ENCODE measurements around the gene TNFRSF1B.

TNFRSF1B gene

DNA sequence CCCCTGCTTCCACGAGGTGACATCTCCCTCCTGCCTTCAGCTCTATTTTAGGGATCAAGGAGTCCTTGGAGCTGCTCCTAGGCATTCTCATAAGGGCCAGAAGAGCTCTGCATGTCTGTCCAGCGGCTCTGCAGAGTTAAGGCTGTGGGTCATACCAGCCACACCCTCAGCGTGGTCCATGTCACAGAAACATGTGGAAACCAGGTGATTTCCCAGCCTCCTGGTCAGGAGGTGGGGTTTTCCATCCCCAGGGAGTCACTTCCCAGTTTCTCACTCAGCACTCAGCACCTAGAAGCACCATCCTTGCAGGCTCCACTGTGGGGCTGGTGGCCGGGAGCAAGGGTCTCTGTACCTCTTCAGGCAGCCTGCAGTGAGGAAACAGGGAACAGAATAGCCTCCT is 1.4 kb upstream of the TNFRSF1B start:
- no peak overlapping the region for H3K27ac ChIP-seq (ENCODE audit: low read depth, low read length)
- H3K9ac ChIP-seq (ENCODE audit: low read length in 5 of 5) = no peak overlapping the region
- peaks cover 0 to 5% (median 3%) of the 10 kb centered on the region in 5 donors for H3K27me3 ChIP-seq (ENCODE audit: control insufficient read depth in 5 of 5, insufficient read depth in 4 of 5, low read length in 5 of 5)
- H3K4me1 ChIP-seq (ENCODE audit: control insufficient read depth in 5 of 5, insufficient read depth in 5 of 5, low read length in 5 of 5) = peaks cover 15 to 87% (median 57%) of the 10 kb centered on the region in 5 donors
- H3K36me3 ChIP-seq (ENCODE audit: control insufficient read depth in 5 of 5, insufficient read depth in 5 of 5, low read length in 5 of 5) = peaks cover 0 to 8% (median 3%) of the 10 kb centered on the region in 5 donors
- H3K4me3 ChIP-seq (ENCODE audit: low read depth in 1 of 5, low read length in 5 of 5) = no peak overlapping the region
- H3K9me3 ChIP-seq (ENCODE audit: control insufficient read depth in 5 of 5, low read length in 5 of 5) = no peaks in the 10 kb centered on the region

DNA sequence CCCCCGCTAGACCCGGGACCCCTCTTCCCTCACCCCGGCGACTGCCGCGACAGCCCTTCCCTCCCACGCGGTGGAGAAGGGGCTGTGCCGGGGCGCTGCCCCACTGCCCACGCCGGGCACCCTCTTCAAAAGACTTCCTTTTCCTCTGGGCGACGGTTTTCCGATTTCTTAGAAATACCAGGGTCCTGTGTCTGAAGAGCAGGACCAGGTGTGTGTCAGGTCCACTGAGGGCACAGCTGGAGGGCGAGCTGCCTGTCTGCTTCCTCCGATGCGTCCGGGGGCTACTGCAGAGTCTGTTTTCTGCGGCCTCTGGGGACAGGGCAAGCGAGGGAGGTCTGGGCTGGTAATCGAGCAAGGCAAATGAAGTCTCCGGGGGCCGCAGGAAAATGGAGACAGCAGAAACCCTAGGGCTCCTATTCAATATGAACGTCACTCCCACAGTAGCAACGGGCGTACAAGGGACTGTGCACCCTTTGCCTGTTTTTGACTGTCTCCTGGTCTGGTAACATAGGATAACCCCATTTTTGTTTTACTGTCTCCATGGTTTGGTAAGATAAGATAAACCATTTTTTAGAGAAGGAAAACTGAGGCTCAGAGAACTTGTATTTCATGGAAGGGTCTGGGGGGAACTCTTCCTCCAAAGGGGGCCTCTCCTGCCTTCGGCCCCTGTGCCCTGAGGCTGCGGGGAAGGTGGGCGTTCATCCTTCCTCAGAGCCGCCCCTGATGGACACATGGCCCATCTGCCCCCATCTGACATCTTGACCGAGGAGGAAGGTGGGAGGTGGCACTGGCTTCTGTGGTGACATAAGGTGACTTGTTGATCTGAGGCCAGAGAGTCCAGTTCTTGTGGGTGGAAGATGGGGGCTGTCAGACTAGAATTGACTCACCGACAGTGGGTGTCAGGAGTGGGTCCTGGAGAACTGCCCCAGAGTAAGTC is 970 bp downstream of the TNFRSF1B start:
- H3K36me3 ChIP-seq (ENCODE audit: control insufficient read depth in 5 of 5, insufficient read depth in 5 of 5, low read length in 5 of 5) = peaks cover 0 to 13% (median 3%) of the 10 kb centered on the region in 5 donors
- no peaks in the 10 kb centered on the region for H3K9me3 ChIP-seq (ENCODE audit: control insufficient read depth in 5 of 5, low read length in 5 of 5)
- peak overlapping the region; percentile 55 to 97 (median 83) for H3K9ac ChIP-seq (ENCODE audit: low read length in 5 of 5)
- H3K27ac ChIP-seq (ENCODE audit: low read depth, low read length) = peak overlapping the region; percentile 89
- H3K27me3 ChIP-seq (ENCODE audit: control insufficient read depth in 5 of 5, insufficient read depth in 4 of 5, low read length in 5 of 5) = peaks cover 0 to 7% (median 3%) of the 10 kb centered on the region in 5 donors
- peak overlapping the region; percentile 69 to 94 (median 87) for H3K4me3 ChIP-seq (ENCODE audit: low read depth in 1 of 5, low read length in 5 of 5)
- H3K4me1 ChIP-seq (ENCODE audit: control insufficient read depth in 5 of 5, insufficient read depth in 5 of 5, low read length in 5 of 5) = peaks cover 11 to 85% (median 57%) of the 10 kb centered on the region in 5 donors

GRCh38 chr1:12168451-12169160 is 1.8 kb downstream of the TNFRSF1B start:
- peaks cover 0 to 7% (median 3%) of the 10 kb centered on the region in 5 donors for H3K27me3 ChIP-seq (ENCODE audit: control insufficient read depth in 5 of 5, insufficient read depth in 4 of 5, low read length in 5 of 5)
- peak overlapping the region; percentile 55 to 97 (median 83) for H3K9ac ChIP-seq (ENCODE audit: low read length in 5 of 5)
- H3K36me3 ChIP-seq (ENCODE audit: control insufficient read depth in 5 of 5, insufficient read depth in 5 of 5, low read length in 5 of 5) = peaks cover 0 to 13% (median 3%) of the 10 kb centered on the region in 5 donors
- H3K4me1 ChIP-seq (ENCODE audit: control insufficient read depth in 5 of 5, insufficient read depth in 5 of 5, low read length in 5 of 5) = peaks cover 17 to 85% (median 65%) of the 10 kb centered on the region in 5 donors
- H3K9me3 ChIP-seq (ENCODE audit: control insufficient read depth in 5 of 5, low read length in 5 of 5) = no peaks in the 10 kb centered on the region
- H3K27ac ChIP-seq (ENCODE audit: low read depth, low read length) = peak overlapping the region; percentile 89
- peak overlapping the region; percentile 69 to 94 (median 87) for H3K4me3 ChIP-seq (ENCODE audit: low read depth in 1 of 5, low read length in 5 of 5)

DNA sequence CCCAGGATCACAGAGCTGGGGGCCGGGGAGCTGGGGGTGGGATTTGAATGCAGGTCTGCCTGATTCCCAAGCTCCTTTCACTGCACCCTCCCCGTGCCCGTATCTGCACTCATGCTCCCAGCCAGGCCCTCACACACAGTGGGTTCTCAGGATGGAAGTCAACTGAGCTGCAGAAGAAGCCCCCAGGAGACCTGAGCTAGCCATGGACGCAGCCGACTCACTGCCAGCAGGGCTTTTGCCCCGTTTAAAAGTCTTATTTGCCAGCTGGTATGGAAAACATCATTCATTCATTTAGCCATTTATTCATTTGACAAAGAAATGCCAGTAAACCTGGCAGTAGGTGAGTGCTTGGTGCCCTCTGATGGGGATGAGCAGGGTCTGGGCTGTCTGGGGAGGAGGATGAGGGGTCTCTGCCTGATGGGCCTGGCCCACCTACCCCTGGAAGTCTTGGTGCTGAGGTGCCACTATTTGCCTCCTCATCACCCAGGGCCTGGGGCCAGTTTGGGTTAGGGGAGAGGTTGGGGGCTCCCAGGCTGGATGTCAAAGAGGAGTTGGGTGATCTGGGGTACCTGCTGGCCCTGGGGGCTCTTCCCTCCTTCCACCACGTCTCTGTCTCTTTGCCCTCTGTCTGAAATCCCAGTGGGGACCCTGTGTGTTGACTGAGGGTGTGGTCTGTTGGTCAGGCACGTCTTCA is 2.8 kb downstream of the TNFRSF1B start:
- Histone ChIP-seq H3K9ac (ENCODE audit: low read length in 5 of 5) (peak overlapping the region in 2 of 5 donors; percentile 55 to 84), H3K36me3 (ENCODE audit: control insufficient read depth in 5 of 5, insufficient read depth in 5 of 5, low read length in 5 of 5) (peaks cover 0 to 13% (median 3%) of the 10 kb centered on the region in 5 donors), H3K4me3 (ENCODE audit: low read depth in 1 of 5, low read length in 5 of 5) (peak overlapping the region in 4 of 5 donors; percentile 86 to 94 (median 88)), H3K27me3 (ENCODE audit: control insufficient read depth in 5 of 5, insufficient read depth in 4 of 5, low read length in 5 of 5) (peaks cover 0 to 7% (median 3%) of the 10 kb centered on the region in 5 donors), H3K9me3 (ENCODE audit: control insufficient read depth in 5 of 5, low read length in 5 of 5) (no peaks in the 10 kb centered on the region), H3K4me1 (ENCODE audit: control insufficient read depth in 5 of 5, insufficient read depth in 5 of 5, low read length in 5 of 5) (peaks cover 17 to 87% (median 71%) of the 10 kb centered on the region in 5 donors), H3K27ac (ENCODE audit: low read depth, low read length) (peak overlapping the region; percentile 67)

GRCh38 chr1:12170263-12170671 is 3.5 kb downstream of the TNFRSF1B start:
- Histone ChIP-seq H3K4me1 (ENCODE audit: control insufficient read depth in 5 of 5, insufficient read depth in 5 of 5, low read length in 5 of 5) (peaks cover 17 to 88% (median 78%) of the 10 kb centered on the region in 5 donors), H3K36me3 (ENCODE audit: control insufficient read depth in 5 of 5, insufficient read depth in 5 of 5, low read length in 5 of 5) (peaks cover 0 to 13% (median 3%) of the 10 kb centered on the region in 5 donors), H3K27me3 (ENCODE audit: control insufficient read depth in 5 of 5, insufficient read depth in 4 of 5, low read length in 5 of 5) (peaks cover 0 to 7% (median 3%) of the 10 kb centered on the region in 5 donors), H3K27ac (ENCODE audit: low read depth, low read length) (peak overlapping the region; percentile 67), H3K9me3 (ENCODE audit: control insufficient read depth in 5 of 5, low read length in 5 of 5) (no peaks in the 10 kb centered on the region), H3K9ac (ENCODE audit: low read length in 5 of 5) (peak overlapping the region in 1 of 5 donors; percentile 55), H3K4me3 (ENCODE audit: low read depth in 1 of 5, low read length in 5 of 5) (peak overlapping the region in 4 of 5 donors; percentile 11 to 94 (median 87))

- peak overlapping the region in 2 of 5 donors; percentile 35 to 39 for H3K9ac ChIP-seq (ENCODE audit: low read length in 5 of 5)
- H3K9me3 ChIP-seq (ENCODE audit: control insufficient read depth in 5 of 5, low read length in 5 of 5) = no peaks in the 10 kb centered on the region
- peak overlapping the region in 1 of 5 donors; percentile 18 for H3K4me3 ChIP-seq (ENCODE audit: low read depth in 1 of 5, low read length in 5 of 5)
- H3K36me3 ChIP-seq (ENCODE audit: control insufficient read depth in 5 of 5, insufficient read depth in 5 of 5, low read length in 5 of 5) = peaks cover 0 to 13% (median 3%) of the 10 kb centered on the region in 5 donors
- peak overlapping the region; percentile 93 for H3K27ac ChIP-seq (ENCODE audit: low read depth, low read length)
- peaks cover 0 to 7% (median 3%) of the 10 kb centered on the region in 5 donors for H3K27me3 ChIP-seq (ENCODE audit: control insufficient read depth in 5 of 5, insufficient read depth in 4 of 5, low read length in 5 of 5)
- H3K4me1 ChIP-seq (ENCODE audit: control insufficient read depth in 5 of 5, insufficient read depth in 5 of 5, low read length in 5 of 5) = peaks cover 17 to 94% (median 83%) of the 10 kb centered on the region in 5 donors
Observed at GRCh38 chr1:12171206-12172041, 4.6 kb downstream of the TNFRSF1B start.

DNA sequence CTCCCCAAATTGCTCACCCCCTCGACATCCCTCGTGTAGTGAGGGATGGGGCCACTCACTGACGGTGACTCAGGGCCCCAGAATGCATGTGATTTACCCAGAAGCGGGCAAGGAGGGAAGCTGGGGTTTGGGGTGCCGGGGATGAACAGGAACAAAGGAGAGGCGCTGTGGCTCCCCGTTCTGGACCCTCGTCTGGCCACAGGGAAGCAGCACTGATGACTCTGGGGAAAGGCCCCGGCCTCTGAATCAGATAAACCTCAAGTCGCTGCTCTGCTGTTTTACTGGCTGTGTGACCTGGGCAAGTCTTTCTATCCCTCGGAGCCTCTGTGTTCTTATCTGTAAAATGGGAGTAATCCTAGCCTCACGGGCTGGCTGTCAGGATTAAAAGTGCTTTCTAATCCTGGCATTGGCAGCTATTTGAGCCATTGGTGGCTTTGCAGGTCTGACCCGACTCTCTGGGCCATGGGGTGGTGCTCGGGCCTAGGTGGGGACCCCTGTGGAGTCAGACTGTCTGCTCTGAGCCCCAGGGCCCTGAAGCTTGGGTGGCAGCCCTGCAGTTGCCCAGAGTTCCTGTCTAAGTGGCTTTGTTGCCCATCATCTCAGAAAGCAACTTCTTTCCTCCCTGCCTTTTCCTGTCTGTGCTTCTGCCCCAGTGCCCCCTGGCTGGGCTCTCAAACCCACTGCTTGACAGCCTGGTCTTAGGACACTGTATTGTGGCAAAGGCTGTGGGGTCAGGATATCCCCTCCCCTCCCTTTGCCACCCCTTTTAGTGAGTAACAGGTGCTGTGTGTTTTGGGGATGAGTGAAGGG is 5.5 kb downstream of the TNFRSF1B start:
- H3K4me3 ChIP-seq (ENCODE audit: low read depth in 1 of 5, low read length in 5 of 5) = peak overlapping the region in 2 of 5 donors; percentile 18 to 24
- H3K9me3 ChIP-seq (ENCODE audit: control insufficient read depth in 5 of 5, low read length in 5 of 5) = no peaks in the 10 kb centered on the region
- peaks cover 0 to 7% (median 3%) of the 10 kb centered on the region in 5 donors for H3K27me3 ChIP-seq (ENCODE audit: control insufficient read depth in 5 of 5, insufficient read depth in 4 of 5, low read length in 5 of 5)
- H3K9ac ChIP-seq (ENCODE audit: low read length in 5 of 5) = peak overlapping the region in 3 of 5 donors; percentile 4 to 39 (median 35)
- H3K27ac ChIP-seq (ENCODE audit: low read depth, low read length) = peak overlapping the region; percentile 93
- H3K4me1 ChIP-seq (ENCODE audit: control insufficient read depth in 5 of 5, insufficient read depth in 5 of 5, low read length in 5 of 5) = peaks cover 17 to 95% (median 83%) of the 10 kb centered on the region in 5 donors
- peaks cover 0 to 13% (median 3%) of the 10 kb centered on the region in 5 donors for H3K36me3 ChIP-seq (ENCODE audit: control insufficient read depth in 5 of 5, insufficient read depth in 5 of 5, low read length in 5 of 5)

DNA sequence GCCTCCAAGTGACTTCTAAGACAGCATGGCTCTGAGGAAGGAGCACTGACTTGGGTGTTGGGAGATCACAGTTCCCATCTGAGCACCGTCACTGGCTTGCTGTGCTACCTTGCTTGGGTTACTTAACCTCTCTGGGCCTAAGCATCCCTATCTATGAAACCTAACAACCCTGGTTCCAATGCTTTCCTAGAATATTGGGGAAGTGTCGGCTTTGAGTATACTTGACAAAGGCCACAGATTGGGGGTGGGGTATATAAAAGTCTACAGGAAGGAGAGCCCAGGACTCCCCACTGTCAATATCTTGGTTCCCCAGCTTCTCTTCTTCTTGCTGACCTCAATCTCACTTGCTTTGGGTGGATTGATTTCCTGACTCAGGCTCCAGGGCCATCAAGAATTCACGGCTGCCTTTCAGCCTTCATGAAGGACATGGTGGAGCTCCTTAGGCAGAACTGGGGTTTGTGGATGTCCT is 6.3 kb downstream of the TNFRSF1B start:
- peak overlapping the region in 3 of 5 donors; percentile 3 to 24 (median 8) for H3K4me3 ChIP-seq (ENCODE audit: low read depth in 1 of 5, low read length in 5 of 5)
- peaks cover 17 to 96% (median 83%) of the 10 kb centered on the region in 5 donors for H3K4me1 ChIP-seq (ENCODE audit: control insufficient read depth in 5 of 5, insufficient read depth in 5 of 5, low read length in 5 of 5)
- H3K9ac ChIP-seq (ENCODE audit: low read length in 5 of 5) = peak overlapping the region in 2 of 5 donors; percentile 23 to 39
- peaks cover 0 to 6% (median 2%) of the 10 kb centered on the region in 5 donors for H3K27me3 ChIP-seq (ENCODE audit: control insufficient read depth in 5 of 5, insufficient read depth in 4 of 5, low read length in 5 of 5)
- peak overlapping the region; percentile 93 for H3K27ac ChIP-seq (ENCODE audit: low read depth, low read length)
- H3K36me3 ChIP-seq (ENCODE audit: control insufficient read depth in 5 of 5, insufficient read depth in 5 of 5, low read length in 5 of 5) = peaks cover 0 to 13% (median 3%) of the 10 kb centered on the region in 5 donors
- H3K9me3 ChIP-seq (ENCODE audit: control insufficient read depth in 5 of 5, low read length in 5 of 5) = no peaks in the 10 kb centered on the region

Measured in subcutaneous abdominal adipose tissue (tissue), 5 donors.